NCI-H187 treated with DMSO at 0.1 percent for 48 hours (cell line): ENCODE measurements around the gene TEAD1.

Experiments
- DNase-seq: peaks from one replicate; lab custom pipeline; 2025; lab: John Stamatoyannopoulos, UW

Gene TEAD1

DNA sequence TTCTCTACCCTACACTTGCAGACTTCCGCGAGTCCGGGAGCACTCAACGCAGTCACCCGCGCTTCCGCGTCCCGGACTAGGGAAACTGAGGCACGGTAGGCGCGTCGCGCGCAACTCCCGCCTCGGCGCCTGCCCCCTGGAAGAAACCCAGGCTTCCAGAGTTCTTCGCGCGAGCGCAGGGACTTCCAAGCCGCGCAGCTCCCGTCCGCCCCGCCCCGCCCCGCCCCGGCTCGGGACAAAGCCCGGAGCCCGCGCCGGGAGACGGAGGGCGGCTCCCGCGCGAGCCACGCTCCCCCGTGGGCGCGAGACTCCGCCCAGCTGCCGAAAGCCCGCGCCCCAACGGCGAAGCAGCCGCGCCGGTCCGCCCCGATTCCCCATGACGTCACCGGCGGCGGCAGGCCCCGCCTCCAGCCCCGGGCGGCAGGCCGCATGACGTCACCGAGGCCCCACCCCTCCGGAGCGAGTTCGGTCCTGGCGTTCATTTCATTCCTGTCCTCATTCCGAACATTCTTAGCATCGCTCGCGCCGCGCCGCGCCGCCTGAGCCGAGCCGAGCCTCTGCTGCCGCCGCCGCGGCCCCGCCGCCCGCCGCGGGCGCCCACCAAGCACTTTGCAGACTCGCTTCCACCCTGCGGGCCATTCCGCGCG, at the start of gene TEAD1:
Gene TEAD1 (plus strand): TSS at position 498 of the 647 bp plus-strand sequence.
- DNase-seq, result peak; percentile 66

DNA sequence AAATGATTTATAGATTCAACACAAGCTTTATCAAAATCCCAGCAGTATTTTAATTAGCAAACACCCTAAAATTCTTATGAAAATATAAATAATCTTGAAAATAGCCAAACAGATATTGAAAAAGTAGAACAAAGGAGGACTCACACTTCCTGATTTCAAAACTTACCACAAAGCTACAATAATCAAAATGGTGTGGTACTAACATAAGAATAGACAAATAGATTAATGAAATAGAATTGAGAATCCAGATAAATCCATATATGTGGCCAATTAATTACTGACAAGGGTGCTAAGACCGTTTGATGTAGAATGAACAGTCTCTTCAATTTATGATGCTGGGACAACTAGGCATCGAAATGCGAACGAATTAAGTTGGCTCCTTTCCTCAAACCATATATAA, 49.6 kb upstream of the TEAD1 start:
- no peak for DNase-seq

DNA sequence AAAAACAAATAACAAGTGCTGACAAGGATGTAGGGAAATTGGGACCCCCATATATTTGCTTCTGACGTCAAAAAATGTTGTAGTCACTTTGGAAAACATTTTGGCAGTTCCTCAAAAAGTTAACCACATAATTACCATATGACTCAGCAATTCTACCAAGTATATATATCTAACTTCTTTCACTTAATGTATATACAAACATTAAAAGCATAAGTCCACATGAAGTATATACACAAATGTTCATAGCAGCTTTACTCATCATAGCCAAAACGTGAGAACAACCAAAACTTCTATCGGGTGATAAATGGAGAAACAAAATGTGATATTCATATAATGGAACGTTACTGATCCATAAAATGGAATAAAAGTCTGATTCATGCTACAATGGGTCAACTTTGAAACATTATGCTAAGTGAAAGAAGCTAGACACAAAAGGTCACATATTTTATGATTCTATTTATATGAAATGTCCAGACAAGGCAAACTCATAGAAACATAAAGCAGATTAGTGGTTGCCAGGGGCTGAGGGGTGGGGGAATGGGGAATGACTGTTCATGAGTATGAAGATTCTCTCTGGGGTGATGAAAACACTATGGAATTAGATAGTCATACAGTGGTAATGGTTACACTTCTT, 48.7 kb upstream of the TEAD1 start:
- DNase-seq, result no peak

DNA sequence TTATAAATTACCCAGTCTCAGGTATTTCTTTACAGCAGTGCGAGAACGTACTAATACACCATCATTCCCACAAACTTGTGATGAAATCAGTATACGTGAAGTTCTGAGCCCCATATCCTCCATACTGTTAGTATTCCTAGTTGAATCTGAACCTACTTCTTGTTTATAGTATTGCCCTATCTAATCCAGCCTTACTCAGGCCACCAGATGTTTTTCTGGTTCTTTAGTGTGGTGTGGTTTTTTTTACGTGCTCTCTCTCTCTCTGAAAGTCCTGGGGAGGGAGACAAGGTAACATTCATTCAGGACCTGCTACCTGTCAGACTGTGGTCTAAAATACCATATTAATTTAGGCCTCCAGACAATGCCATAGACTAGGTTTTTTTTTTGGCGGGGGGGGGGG, 47.6 kb upstream of the TEAD1 start:
- DNase-seq, result no peak

DNA sequence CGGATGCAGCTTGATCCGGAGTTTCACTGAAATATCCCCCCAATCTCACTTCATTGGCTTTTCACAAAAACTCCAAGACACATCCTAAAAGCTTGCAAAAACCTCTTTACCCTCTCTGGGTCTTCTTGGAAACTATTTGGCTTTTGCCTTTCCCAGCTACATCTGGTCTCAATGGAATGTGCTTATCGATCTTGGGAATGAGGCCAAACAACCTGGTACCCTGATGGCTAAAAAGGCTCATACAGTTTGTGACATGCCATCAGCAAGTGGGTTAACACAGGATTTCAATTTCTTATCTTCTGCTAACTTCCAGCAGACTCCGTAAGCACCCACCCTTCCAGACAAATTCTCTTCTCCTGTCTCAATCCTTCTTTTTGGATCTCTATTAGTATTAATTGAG, 45.9 kb upstream of the TEAD1 start:
- no peak for DNase-seq

DNA sequence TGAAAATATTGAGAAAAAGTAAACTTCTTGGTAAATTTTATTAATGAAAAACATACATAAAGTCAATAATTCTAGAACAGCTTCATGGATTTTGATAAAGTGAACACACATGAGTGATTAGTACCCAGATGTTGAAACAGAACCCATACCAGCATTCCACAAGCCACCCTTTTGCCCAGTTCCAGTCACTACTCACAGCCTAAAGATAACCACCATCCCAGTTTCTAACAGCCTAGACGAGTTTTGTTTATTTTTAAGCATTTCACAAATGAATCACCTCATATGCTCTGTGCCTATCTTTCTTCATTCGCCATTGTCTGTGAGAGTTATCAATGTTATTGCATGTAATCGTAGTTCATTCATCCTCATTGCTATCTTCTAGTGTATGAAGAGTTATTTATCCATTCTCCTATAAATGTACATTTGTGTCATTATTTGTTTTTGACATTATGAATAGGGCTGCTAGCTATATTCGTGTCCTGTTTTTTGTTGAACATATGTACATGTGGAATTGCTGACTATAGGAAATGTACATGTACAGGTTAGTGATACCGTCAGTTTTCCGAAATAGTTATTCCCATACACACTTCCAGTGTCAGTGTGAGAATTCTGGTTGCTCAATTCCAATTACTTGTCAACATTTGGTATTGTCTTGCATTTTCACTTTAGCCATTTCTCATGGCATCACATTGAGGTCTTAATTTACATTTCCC, 44.5 kb upstream of the TEAD1 start:
- DNase-seq, result no peak

DNA sequence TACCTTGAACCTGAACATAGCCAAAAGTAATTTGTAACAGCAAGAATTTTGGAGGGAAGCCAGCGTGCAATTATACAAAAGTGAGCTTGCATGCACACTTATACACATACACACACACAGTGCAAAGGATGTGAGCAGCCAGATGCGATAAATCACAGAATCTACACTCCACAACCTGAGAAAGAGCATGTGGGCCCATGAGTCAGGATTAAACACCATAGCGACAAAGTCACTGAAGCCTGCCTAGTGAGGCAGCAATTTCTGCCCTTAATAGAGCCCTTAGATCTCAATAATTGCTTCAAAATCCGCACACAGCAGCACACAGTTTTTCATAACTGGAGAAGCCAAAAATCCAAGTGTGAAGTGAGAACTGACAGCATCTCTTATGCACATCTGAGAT, 42.6 kb upstream of the TEAD1 start:
- DNase-seq, result no peak

DNA sequence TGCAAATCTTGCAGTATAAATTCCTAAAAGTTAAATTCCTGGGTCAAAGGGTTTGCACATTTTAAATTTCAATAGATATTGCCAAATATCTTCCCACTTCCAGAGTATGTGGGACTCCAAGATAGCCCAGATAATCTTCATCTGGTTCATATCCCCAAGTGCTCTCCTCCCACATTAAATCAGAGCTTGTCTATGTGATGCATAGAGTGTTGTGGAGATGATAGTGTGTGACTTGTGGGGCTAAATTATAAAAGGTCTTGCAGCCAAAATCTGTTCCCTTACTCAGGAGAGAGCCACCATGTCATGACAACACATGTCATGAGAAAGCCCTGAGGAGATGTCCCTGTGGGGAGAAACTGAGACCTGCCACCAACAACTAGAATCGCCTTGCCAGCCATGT, 39.9 kb upstream of the TEAD1 start:
- no peak for DNase-seq

DNA sequence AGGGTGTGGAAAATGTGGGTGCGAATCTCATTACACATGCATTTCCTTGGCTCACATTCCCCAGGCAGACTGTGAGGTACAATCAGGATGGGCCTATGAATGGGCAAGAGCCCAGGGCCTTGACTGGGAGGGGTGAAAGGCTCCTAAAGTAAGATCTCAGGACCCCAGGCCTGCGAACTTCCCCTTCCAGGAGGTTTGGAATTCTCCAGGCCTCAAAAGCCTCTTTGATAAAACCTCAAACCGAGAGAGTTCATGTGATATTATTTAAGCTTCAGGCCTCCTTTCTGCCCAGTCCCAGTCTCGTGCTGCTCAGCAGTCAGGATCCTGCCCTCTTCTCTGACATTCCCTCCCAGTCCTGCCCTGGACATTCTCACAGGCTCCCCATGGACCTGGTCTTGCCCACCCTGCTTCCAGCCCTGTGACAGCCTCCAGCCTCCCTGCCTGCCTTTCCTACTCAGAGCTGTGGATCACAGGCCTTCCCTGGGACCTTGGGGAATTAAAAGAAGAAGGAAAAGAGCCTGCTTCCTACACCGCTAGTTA, 37.3 kb upstream of the TEAD1 start:
- no peak for DNase-seq

DNA sequence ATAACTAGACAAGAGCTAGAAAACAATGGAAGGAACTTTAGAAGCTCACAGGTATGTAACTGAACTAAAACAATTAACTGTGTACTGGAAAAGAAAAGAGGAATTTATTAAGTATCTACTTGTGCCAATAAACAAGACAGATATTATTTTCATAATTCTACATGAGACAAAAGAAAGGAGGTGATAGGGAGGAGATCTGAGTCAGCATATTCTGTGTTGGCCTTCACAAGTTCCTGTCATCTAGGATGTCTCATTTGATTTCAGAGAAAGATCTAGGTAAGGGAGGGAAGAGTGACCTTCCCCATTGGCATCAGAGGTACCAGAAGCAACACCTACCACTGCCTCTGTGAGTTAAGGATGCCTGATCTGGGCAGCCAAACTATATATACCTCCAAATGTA, 34.8 kb upstream of the TEAD1 start:
- no peak for DNase-seq

DNA sequence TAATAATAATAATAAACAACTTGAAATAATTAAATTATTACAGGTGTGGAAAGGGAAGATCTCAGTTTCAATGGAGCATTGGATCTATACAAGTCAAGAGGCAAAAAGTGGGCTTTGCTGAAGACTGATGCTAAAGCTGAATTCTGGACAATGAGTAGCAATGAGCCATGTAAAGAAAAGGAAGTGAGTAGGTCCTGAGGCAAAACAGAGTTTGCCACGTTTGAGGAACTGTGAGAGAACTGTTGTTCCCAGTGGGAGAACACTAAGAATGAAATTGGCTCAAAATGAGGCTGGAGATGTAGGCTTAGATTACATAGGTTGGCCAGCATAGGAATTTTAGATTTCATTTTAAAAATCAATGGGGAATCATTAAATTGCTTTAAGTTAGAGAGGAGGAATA, 33.9 kb upstream of the TEAD1 start:
- DNase-seq, result no peak

DNA sequence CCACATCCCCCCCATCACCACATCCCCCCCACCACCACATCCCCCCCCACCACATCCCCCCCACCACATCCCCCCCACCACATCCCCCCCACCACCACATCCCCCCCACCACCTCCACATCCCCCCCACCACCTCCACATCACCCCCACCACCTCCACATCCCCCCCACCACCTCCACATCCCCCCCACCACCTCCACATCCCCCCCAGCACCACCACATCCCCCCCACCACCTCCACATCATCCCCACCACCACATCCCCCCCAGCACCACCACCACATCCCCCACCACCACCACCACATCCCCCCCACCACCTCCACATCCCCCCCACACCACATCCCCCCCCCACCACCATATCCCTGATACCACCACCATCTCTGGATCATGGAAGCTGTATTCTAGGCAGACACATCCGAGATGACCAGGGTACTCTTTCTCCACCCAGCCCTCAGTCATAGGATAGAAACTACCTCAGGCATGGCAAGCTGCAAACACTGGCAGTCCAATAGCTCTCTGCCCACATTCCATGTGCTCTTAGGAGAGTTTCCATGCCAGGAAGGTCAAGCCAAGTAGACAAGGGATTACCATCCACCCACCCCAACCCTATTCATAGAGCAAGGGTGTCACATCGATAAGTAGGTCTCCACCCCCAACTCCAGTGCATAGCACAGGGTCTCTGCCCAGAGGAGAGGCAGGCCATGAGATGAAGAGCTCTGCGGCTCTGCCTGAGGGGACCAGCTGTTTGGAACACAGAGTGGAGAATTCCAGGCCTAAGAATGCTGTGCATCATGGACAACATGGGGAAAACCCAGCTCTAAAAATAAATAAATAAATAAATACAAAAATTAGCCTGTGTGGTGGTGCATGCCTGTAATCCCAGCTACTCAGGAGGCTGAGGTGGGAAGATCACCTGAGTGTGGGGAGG, 33.0 kb upstream of the TEAD1 start:
- no peak for DNase-seq

DNA sequence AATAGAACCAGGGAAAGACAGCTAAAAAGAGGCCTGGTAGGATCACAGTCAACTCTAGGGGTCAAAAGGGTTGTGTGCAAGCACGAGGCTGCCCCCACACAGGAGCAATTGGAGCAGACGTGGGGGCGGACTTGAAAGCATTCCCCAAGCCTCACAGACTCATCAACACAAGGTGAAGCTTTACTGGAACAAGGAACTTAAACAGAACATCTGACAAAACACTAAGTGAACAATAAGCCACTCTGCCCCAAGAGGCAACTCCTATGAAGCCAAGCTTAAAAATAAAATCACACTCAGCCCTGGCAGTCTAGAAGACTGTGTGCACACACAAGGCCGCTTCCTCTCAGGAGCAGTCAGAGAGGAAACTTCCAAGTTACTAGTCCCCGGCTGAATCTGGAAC, 32.2 kb upstream of the TEAD1 start:
- no peak for DNase-seq

DNA sequence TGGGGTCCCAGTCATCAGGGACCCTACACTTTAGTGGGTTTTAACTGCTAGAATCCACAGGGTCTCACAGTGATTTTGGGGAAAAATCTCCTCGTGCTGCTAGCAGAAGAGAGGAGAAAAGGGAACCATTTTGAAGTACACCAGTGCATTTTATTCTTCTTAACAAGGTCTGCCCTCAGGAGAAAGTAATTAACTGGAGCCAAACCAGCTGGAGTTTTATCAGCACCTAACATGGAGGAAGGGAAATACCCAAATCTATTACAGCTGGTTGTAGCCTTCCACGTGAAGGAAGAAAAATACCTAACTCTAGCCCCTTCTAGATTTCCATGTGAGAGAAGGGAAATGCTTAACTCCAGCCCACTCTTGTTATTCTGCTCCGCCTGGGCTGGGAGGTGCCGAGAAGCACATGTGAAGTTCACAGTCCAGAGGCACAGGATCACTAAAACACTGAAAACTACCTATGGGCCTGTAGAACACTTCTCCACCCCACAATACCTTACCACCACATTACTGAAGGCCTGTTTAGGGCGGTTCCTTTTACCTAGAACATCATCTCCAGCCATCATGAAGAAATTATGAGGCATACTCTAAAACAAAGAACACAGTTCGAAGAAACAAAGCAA, 31.3 kb upstream of the TEAD1 start:
- no peak for DNase-seq

DNA sequence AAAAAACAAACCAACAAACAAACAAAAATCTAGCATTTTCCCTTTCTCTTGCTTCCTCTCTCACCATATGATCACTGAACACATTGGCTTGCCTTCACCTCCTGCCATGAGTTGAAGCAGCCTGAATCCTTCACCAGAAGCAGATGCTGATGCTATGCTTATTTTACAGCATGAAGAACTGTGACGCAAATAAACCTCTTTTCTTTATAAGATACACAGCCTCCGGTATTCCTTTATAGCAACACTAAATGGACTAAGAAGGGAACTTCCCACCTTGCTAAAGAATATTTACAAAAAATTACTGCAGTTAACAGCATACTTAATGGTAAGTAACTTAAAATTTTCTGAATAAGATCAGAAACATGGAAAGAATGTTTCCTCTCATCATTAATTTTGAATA, 27.7 kb upstream of the TEAD1 start:
- DNase-seq, result no peak

DNA sequence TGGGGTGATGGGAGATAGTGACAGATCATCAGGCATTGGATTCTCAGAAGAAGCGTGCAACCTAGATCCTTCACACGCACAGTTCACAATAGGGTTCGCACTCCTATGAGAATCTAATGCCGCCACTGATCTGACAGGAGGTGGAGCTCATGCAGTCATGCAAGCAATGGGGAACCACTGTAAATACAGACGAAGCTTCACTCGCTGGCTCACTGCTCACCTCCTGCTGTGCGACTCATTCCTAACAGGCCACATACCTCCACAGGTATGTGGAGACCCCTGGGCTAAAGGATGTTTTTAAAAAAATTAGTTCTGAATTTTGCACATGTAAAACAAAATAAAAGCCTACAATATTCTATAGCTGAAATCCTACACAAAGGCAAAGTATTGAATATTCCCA, 20.5 kb upstream of the TEAD1 start:
- DNase-seq, result no peak

DNA sequence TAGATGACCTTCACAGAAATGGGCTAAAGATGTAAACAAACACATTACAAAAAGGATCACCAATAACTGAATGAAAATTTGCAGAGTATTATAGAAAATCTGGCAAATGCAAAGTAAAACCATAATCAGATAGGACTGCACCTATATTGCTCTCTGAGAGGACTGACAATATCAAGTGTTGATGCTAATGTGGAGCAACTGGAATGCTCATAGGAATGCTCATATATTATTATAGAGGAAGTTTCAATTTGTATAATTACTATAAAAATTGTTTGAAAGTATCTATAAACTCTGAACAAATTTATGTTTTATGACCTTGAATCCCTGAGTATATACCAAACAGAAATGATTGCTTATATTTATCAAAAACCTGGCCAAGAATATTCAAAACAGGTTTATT, 18.4 kb upstream of the TEAD1 start:
- DNase-seq, result no peak

DNA sequence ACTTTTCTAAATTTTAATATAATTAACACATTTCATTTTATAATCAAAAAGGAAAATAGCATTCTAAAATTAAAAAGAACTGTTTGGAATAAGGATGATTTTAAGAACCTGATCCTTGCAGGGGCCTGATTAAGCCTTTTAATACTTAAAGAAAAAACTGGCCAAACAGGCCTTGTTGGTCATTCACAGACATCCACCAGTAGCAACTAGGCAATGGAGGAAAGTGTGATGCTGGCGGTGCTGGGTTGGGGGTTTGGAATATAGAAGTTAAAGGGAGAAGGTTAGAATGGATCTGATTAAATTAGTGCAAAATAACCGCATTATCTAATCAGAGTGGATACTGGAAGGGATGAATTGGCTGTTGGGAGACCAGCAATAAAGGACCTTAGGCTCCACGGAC, 16.9 kb upstream of the TEAD1 start:
- no peak for DNase-seq

DNA sequence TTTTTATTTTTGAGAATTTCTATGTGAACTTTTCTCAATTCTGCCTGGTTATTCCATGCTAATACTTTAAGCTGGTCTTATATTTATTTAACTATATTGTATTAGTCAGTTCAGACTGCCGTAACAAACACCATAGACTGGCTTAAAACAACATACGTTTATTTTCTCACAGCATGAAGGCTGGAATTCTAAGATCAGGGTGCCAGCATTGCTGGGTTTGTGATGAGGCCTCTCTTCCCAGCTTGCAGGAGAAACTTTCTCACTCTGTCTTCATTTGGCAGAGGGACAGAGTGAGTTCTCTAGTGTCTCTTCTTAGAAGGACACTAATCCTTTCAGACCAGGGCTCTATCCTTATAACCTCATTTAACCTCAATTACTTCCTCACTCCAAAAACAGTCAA, 16.2 kb upstream of the TEAD1 start:
- DNase-seq, result no peak

DNA sequence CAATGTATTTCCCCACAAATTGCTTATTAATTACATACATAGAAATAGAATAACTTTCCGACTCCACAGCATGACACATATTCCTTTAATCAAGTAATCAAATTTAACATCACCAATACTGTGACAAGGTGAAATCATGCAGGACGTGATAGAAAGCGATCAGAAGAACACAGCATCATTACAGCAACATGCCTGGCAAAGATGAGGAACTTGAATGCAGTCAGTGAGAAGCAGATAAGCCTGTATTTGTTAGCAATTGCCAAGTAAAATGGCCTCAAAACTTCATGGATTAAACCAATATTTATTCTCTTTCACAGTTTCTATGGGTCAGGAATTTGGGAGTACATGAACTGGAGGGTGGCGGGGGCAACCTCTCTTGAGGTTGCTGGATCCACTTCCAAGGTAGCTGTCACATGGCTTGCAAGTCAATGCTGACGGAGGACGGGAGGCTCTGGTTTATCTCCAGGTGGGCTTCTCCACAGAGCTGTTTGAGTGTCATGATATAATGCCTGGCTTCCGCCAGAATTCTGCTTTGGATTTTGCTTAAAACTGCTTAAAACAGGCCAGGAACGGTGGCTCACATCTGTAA, 12.0 kb upstream of the TEAD1 start:
- DNase-seq, result no peak

DNA sequence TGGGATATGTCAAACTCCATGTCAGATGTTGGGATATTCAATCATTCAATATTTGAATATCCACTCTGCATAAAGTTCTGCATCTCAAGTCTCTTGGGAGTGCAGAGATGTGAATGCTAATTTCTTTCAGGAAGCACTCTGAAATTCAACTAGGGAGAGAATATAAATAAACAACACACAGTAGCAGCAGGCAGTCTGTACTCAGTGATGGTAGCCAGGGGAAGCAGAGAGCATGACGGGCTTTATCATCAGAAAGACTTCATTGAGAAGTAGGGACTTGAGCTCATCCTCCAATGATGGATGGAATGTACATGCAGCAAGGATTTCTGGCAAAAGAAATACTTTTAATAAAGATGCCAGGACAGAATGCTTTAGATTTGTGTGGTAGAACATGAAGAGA, 9.8 kb upstream of the TEAD1 start:
- no peak for DNase-seq
